ENCODE results near the gene OVCH1. TPM values are rescaled to one million over a fixed set of nuclear protein-coding genes. Genes with fewer than 3 reads are reported as not detected.
"Not testable (repeated sequence)": the region's sequence is repeated elsewhere in the genome, so short reads cannot be mapped to it uniquely, and the experiment has no call there.

The OVCH1 gene
- total RNA-seq, 4 donors from 2014 or later = 0.17 to 0.78 TPM; not detected in 2

DNA sequence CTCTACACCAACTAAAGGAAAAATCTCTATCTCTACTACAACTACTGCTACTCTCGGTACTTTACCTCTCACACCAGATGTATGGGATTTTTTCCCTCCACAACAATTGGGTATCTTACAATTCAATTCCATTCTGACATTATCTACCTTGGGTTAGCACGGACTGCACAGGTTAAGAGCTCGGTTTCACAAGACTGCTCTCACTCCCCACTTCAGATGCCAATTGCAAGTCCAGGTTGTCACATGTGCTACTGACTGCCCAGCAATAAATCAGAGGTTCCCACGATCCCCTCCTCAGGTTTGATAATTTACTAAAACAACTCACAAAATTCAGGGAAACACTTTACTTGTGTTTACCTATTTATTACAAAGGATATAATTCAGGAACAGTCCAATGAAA is 58.0 kb downstream of the OVCH1 start:
- Histone ChIP-seq H3K27ac (replicated peaks in 1 of 4) (no peak overlapping the region), H3K9me3 (peaks cover 0 to 3% (median 0%) of the 10 kb centered on the region in 4 donors), H3K36me3 (no peaks in the 10 kb centered on the region), H3K27me3 (no peaks in the 10 kb centered on the region), H3K4me1 (no peaks in the 10 kb centered on the region), H3K4me3 (no peak overlapping the region)
- TF ChIP-seq EP300 (IDR thresholded peaks at IDR 0.05) (no peak), POLR2A (IDR thresholded peaks at IDR 0.05; ENCODE audit: low read depth) (no peak), CTCF (IDR thresholded peaks at IDR 0.05) (no peak), POLR2AphosphoS5 (IDR thresholded peaks at IDR 0.05) (no peak)
- intact Hi-C loops (cut with DNase I) = no loop called here
- no peak for DNase-seq (ENCODE audit: extremely low spot score)
- 86% methylated on average over 4 of the region's 4 CpGs for WGBS

DNA sequence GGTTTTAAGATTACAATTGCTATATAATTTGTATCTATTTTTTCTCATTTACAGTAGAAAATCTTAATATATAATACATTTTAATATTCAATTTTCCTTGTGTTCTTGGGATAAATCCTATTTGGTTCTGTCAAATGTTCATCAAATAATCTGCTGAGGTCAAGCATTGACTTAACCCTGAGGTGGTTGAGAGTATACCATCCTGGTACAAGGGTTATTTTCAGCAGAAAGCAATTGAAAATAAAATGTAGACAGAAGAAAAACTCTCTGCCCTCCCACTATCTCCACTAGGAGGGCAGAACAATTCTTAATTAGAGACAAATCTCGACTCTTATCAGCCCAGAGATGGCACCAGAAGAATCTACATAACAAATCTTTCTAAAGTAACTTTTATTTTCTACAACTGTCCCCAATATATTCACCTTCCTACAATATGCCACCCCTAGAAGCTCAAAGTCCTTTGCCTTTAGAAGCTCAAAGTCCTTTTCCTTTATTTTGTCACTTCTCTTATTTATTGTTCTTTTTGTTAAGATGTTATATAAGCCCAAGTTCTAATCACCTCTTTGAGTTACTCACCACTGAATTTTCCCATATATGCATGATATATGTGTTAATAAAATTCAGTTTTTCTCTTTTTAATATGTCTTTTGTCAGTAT is 58.6 kb downstream of the OVCH1 start:
- WGBS = 64% methylated on average over 1 of the region's 1 CpG
- intact Hi-C loops (cut with DNase I) = no loop called here
- DNase-seq (ENCODE audit: extremely low spot score) = no peak

DNA sequence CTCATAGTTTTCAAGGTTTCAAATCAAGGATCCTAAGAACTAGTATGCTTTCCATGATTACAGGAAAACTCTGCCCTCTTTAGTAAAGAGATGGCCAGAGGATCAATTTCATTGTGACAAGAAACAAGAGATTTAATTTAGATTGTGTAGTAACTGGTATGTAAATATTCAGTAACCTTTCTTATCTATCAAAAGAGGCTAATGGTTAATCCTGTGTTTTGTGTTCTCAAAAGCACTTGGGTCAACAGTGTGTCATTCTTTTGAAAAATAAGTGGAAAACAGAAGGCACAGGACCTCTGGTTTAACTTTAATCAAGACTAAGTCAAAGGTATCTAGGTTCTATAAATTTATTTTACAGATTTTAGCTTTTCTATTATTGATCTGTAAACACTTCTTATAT is 59.9 kb downstream of the OVCH1 start:
- TF ChIP-seq POLR2AphosphoS5 (IDR thresholded peaks at IDR 0.05) (no peak), EP300 (IDR thresholded peaks at IDR 0.05) (no peak), POLR2A (IDR thresholded peaks at IDR 0.05; ENCODE audit: low read depth) (no peak), CTCF (IDR thresholded peaks at IDR 0.05) (no peak)
- Histone ChIP-seq H3K4me3 (no peak overlapping the region), H3K4me1 (no peaks in the 10 kb centered on the region), H3K36me3 (no peaks in the 10 kb centered on the region), H3K27ac (replicated peaks in 1 of 4) (no peak overlapping the region), H3K27me3 (no peaks in the 10 kb centered on the region), H3K9me3 (peaks cover 0 to 3% (median 0%) of the 10 kb centered on the region in 4 donors)
- DNase-seq (ENCODE audit: extremely low spot score) = no peak
- intact Hi-C loops (cut with DNase I) = no loop called here

More for the DNA sequence above, 58.6 kb downstream of the OVCH1 start:
- peaks cover 0 to 3% (median 0%) of the 10 kb centered on the region in 4 donors for H3K9me3 ChIP-seq
- H3K4me3 ChIP-seq = no peak overlapping the region
- no peaks in the 10 kb centered on the region for H3K27me3 ChIP-seq
- no peaks in the 10 kb centered on the region for H3K4me1 ChIP-seq
- H3K36me3 ChIP-seq = no peaks in the 10 kb centered on the region
- H3K27ac ChIP-seq (replicated peaks in 1 of 4) = no peak overlapping the region
- no peak for TF ChIP-seq POLR2A (IDR thresholded peaks at IDR 0.05; ENCODE audit: low read depth)
- no peak for TF ChIP-seq POLR2AphosphoS5 (IDR thresholded peaks at IDR 0.05)
- TF ChIP-seq EP300 (IDR thresholded peaks at IDR 0.05) = no peak

DNA sequence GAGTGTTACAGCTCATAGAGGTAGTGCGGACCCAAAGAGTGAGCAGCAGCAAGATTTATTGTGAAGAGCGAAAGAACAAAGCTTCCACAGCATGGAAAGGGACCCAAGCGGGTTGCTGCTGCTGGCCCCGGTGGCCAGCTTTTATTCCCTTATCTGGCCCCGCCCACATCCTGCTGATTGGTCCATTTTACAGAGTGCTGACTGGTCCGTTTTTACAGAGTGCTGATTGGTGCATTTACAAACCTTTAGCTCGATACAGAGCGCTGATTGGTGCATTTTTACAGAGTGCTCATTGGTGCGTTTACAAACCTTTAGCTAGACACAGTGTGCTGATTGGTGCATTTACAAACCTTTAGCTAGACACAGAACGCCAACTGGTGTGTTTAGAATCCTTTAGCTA is 60.7 kb downstream of the OVCH1 start:
- 90% methylated on average over 10 of the region's 10 CpGs for WGBS

DNA sequence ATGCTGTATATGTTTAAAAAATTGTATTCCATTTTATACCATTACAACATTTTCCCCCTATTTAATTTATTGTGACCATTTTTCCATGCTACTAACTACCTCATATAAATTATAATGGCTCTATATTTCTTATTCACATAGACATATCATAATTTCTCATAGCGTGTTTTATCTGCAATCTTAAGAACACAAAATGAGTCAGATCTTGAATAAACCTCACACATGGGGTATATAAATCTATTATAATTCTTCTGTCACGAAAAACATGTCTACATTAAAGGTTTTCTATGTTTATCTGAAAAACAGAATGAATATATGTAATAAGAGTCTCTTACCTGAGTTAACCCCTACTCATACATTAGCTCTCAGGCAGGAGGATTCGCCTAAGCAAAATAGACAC is 66.0 kb downstream of the OVCH1 start:
- Histone ChIP-seq H3K27me3 (no peaks in the 10 kb centered on the region), H3K27ac (replicated peaks in 1 of 4) (no peak overlapping the region), H3K4me1 (no peaks in the 10 kb centered on the region), H3K9me3 (no peaks in the 10 kb centered on the region), H3K4me3 (no peak overlapping the region), H3K36me3 (no peaks in the 10 kb centered on the region)
- WGBS = 78% methylated on average over 3 of the region's 3 CpGs
- intact Hi-C loops (cut with DNase I) = no loop called here
- no peak for DNase-seq (ENCODE audit: extremely low spot score)
- no peak for TF ChIP-seq CTCF (IDR thresholded peaks at IDR 0.05)
- TF ChIP-seq POLR2A (IDR thresholded peaks at IDR 0.05; ENCODE audit: low read depth) = no peak

More for the DNA sequence above, 60.7 kb downstream of the OVCH1 start:
- intact Hi-C loops (cut with DNase I); H3K9me3 ChIP-seq; H3K27me3 ChIP-seq; H3K4me3 ChIP-seq; H3K27ac ChIP-seq (replicated peaks in 1 of 4); DNase-seq (ENCODE audit: extremely low spot score); H3K36me3 ChIP-seq; H3K4me1 ChIP-seq: not testable (repeated sequence)

DNA sequence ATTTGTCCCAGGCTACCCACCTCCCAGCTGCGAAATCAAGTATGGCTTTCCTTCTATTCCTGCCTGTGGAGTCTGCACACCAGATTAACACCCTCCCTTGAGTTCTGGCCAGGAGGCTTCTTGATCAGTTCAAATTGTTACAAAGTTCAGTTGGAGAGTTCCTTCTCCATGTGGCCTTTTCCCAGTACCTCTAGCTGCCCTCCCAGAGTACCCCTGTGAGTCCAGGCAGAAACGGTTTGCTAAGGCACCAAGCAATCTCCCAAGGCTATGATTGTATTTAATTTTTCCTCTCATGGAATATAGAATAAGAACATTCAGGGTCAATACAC is 66.8 kb downstream of the OVCH1 start:
- H3K4me1 ChIP-seq = no peaks in the 10 kb centered on the region
- H3K36me3 ChIP-seq = no peaks in the 10 kb centered on the region
- no peaks in the 10 kb centered on the region for H3K9me3 ChIP-seq
- no peaks in the 10 kb centered on the region for H3K27me3 ChIP-seq
- no peak for DNase-seq (ENCODE audit: extremely low spot score)
- no peak overlapping the region for H3K4me3 ChIP-seq
- TF ChIP-seq EP300 (IDR thresholded peaks at IDR 0.05) (no peak), POLR2A (IDR thresholded peaks at IDR 0.05; ENCODE audit: low read depth) (no peak)
- WGBS = 100% methylated on average over 1 of the region's 2 CpGs
- intact Hi-C loops (cut with DNase I) = no loop called here
- no peak overlapping the region for H3K27ac ChIP-seq (replicated peaks in 1 of 4)
